ENCODE measurements around the gene BEST1. TPM values are rescaled to one million over a fixed set of nuclear protein-coding genes. Genes with fewer than 3 reads are reported as not detected.

BEST1 gene
- total and polyA plus RNA-seq, 2 of the 13 experiments (the other 11 are each of a cell fraction or from before 2014, with no cell fraction given): 0.09 to 0.65 TPM

DNA sequence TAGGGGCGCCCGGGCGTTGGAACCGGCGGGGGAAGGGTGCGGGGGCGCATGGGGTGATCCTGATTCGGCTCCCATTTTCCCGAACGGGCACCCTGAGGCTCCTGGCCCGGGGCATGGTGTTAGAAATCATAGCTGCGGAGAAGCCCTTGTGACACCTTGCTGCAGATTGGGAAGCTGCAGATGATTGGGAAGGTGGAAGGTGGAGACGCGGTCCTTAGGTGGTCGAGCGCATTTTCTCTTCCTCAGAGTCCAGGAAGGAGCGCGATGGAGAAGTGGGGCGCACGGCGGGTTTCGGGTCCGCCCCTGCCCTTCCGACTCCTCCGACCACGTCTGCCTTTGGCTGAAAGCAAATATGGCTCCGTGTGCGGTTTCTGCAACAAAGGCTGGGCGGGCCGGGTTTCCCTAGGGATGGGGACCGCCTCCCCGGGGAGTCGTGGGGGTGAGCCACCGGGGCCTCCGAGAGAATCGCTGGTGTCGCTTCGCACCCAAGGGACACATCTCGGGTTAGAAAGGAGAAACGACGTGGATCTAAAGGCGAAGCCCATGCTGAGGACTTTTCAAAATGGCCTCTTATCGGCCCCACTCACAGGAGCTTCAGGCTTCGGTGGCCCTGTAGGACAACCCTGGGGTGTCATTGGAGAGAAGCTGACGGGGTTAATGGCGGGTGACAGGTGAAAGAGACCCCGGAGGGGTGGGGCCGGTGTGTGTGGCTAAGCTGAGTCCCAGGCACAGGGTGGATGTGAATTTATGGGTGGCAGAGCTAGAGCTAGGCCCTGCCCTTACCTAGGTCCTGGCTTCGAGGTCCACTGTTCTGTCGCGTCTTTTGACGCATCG is 18.0 kb downstream of the BEST1 start (continued):
- TF ChIP-seq, protein P1, sequence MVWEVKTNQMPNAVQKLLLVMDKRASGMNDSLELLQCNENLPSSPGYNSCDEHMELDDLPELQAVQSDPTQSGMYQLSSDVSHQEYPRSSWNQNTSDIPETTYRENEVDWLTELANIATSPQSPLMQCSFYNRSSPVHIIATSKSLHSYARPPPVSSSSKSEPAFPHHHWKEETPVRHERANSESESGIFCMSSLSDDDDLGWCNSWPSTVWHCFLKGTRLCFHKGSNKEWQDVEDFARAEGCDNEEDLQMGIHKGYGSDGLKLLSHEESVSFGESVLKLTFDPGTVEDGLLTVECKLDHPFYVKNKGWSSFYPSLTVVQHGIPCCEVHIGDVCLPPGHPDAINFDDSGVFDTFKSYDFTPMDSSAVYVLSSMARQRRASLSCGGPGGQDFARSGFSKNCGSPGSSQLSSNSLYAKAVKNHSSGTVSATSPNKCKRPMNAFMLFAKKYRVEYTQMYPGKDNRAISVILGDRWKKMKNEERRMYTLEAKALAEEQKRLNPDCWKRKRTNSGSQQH (CRISPR knock-in tag; IDR thresholded peaks at IDR 0.05; ENCODE audit: low read depth): no peak
- no peak for TF ChIP-seq KDM6A (CRISPR knock-in tag; IDR thresholded peaks at IDR 0.05; ENCODE audit: low read depth)
- TF ChIP-seq ZBTB1 (CRISPR knock-in tag; IDR thresholded peaks at IDR 0.05; ENCODE audit: borderline replicate concordance): no peak
- TF ChIP-seq, protein P2, sequence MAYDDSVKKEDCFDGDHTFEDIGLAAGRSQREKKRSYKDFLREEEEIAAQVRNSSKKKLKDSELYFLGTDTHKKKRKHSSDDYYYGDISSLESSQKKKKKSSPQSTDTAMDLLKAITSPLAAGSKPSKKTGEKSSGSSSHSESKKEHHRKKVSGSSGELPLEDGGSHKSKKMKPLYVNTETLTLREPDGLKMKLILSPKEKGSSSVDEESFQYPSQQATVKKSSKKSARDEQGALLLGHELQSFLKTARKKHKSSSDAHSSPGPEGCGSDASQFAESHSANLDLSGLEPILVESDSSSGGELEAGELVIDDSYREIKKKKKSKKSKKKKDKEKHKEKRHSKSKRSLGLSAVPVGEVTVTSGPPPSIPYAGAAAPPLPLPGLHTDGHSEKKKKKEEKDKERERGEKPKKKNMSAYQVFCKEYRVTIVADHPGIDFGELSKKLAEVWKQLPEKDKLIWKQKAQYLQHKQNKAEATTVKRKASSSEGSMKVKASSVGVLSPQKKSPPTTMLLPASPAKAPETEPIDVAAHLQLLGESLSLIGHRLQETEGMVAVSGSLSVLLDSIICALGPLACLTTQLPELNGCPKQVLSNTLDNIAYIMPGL (CRISPR knock-in tag; IDR thresholded peaks at IDR 0.05; ENCODE audit: borderline replicate concordance in 1 of 2, low read depth in 1 of 2): peak in 1 of 2 experiments; percentile 24; a peak in 1 of 4 replicates
- no peak for TF ChIP-seq ZNF768 (CRISPR knock-in tag; IDR thresholded peaks at IDR 0.05)
- TF ChIP-seq, protein P3, sequence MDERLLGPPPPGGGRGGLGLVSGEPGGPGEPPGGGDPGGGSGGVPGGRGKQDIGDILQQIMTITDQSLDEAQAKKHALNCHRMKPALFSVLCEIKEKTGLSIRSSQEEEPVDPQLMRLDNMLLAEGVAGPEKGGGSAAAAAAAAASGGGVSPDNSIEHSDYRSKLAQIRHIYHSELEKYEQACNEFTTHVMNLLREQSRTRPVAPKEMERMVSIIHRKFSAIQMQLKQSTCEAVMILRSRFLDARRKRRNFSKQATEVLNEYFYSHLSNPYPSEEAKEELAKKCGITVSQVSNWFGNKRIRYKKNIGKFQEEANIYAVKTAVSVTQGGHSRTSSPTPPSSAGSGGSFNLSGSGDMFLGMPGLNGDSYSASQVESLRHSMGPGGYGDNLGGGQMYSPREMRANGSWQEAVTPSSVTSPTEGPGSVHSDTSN (CRISPR knock-in tag; IDR thresholded peaks at IDR 0.05): no peak
- TF ChIP-seq, protein P4, sequence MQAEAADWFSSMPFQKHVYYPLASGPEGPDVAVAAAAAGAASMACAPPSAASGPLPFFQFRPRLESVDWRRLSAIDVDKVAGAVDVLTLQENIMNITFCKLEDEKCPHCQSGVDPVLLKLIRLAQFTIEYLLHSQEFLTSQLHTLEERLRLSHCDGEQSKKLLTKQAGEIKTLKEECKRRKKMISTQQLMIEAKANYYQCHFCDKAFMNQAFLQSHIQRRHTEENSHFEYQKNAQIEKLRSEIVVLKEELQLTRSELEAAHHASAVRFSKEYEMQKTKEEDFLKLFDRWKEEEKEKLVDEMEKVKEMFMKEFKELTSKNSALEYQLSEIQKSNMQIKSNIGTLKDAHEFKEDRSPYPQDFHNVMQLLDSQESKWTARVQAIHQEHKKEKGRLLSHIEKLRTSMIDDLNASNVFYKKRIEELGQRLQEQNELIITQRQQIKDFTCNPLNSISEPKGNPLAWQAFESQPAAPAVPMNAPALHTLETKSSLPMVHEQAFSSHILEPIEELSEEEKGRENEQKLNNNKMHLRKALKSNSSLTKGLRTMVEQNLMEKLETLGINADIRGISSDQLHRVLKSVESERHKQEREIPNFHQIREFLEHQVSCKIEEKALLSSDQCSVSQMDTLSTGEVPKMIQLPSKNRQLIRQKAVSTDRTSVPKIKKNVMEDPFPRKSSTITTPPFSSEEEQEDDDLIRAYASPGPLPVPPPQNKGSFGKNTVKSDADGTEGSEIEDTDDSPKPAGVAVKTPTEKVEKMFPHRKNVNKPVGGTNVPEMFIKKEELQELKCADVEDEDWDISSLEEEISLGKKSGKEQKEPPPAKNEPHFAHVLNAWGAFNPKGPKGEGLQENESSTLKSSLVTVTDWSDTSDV (CRISPR knock-in tag; IDR thresholded peaks at IDR 0.05): no peak; the same call in 1 of the 2 replicates
- TF ChIP-seq DNMT1 (CRISPR knock-in tag; IDR thresholded peaks at IDR 0.05): no peak
- no peak for TF ChIP-seq TOE1 (CRISPR knock-in tag; IDR thresholded peaks at IDR 0.05)
- no peak for TF ChIP-seq ZNF382 (CRISPR knock-in tag; IDR thresholded peaks at IDR 0.05; ENCODE audit: borderline replicate concordance)
- TF ChIP-seq, protein P5, sequence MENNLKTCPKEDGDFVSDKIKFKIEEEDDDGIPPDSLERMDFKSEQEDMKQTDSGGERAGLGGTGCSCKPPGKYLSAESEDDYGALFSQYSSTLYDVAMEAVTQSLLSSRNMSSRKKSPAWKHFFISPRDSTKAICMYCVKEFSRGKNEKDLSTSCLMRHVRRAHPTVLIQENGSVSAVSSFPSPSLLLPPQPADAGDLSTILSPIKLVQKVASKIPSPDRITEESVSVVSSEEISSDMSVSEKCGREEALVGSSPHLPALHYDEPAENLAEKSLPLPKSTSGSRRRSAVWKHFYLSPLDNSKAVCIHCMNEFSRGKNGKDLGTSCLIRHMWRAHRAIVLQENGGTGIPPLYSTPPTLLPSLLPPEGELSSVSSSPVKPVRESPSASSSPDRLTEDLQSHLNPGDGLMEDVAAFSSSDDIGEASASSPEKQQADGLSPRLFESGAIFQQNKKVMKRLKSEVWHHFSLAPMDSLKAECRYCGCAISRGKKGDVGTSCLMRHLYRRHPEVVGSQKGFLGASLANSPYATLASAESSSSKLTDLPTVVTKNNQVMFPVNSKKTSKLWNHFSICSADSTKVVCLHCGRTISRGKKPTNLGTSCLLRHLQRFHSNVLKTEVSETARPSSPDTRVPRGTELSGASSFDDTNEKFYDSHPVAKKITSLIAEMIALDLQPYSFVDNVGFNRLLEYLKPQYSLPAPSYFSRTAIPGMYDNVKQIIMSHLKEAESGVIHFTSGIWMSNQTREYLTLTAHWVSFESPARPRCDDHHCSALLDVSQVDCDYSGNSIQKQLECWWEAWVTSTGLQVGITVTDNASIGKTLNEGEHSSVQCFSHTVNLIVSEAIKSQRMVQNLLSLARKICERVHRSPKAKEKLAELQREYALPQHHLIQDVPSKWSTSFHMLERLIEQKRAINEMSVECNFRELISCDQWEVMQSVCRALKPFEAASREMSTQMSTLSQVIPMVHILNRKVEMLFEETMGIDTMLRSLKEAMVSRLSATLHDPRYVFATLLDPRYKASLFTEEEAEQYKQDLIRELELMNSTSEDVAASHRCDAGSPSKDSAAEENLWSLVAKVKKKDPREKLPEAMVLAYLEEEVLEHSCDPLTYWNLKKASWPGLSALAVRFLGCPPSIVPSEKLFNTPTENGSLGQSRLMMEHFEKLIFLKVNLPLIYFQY (CRISPR knock-in tag; IDR thresholded peaks at IDR 0.05; ENCODE audit: borderline replicate concordance): no peak
- TF ChIP-seq, protein P6, sequence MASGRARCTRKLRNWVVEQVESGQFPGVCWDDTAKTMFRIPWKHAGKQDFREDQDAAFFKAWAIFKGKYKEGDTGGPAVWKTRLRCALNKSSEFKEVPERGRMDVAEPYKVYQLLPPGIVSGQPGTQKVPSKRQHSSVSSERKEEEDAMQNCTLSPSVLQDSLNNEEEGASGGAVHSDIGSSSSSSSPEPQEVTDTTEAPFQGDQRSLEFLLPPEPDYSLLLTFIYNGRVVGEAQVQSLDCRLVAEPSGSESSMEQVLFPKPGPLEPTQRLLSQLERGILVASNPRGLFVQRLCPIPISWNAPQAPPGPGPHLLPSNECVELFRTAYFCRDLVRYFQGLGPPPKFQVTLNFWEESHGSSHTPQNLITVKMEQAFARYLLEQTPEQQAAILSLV (CRISPR knock-in tag; IDR thresholded peaks at IDR 0.05; ENCODE audit: borderline replicate concordance): 0 out of 2 replicates have a peak, but pooled peaks have one; percentile 3
- no peak for TF ChIP-seq TCF7 (IDR thresholded peaks at IDR 0.05; ENCODE audit: low read depth)
- no peak for TF ChIP-seq ZNF562 (CRISPR knock-in tag; IDR thresholded peaks at IDR 0.05; ENCODE audit: borderline replicate concordance)
- TF ChIP-seq ZFP41 (CRISPR knock-in tag; IDR thresholded peaks at IDR 0.05; ENCODE audit: borderline replicate concordance): 0 out of 2 replicates have a peak, but pooled peaks have one; percentile 25
